Measurements from ENCODE around the gene SLC25A15.

The SLC25A15 gene

DNA sequence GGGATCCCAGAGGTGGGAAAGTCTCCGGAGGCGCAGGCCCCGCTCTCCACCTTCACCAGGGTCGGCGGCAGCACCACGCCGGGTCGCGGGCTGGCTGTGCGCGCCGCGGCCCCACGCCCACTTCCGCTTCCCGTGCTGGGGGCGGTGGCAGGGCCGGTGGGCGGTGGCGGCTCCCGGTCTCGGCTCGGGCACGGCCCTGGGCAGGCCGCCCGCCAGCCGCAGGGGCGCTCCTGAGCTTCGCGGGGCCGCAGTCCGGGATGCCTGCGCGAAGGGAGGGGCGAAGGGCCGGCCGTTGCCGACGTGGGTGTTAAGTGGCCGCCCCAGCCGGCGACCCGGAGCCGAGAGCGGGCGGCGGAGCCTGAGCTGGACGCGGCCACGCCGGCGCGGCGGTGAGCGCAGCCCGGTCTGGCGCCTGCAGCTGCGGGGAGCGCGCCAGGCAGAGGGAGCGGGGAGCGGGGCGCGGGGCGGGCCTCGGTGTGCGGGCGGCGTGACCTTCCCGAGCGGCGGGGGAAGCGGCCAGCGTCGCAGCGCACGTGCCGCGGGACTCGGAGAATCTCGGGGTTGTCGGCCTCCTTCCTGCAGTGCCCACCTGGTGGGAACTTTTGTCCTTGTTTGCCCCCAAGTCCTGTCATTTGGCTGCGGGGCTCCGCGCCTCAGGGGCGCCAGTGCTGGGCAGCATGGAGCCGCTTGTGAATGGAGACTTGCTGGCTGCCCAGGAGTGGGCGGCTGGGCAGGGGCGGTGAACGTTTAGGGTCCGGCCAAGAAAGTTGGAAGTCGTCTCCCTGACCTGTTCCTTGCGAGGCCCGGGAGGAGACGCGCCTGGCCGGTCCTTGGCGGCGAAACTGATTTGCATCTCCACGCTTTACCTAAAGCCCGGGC is at the start of gene SLC25A15:
SLC25A15 (plus strand) TSS at position 337 of the 879 bp plus-strand sequence. CDS start 3,616 bp downstream, outside the sequence.
- DNase-seq (ENCODE audit: extremely low spot score): peak; percentile 75
- ChIA-PET POLR2A (interaction anchor here (1.0 to 2.7 kb wide), 5 partner anchors 10 to 271 kb away, joined by 3 to 9 read pairs (median 5); partner anchors contain the start of gene WBP4), CTCF (interaction anchor here (0.7 to 1.3 kb wide), 2 partner anchors 234 to 847 kb away, joined by 3 read pairs; no protein-coding TSS in a partner anchor)
- TF ChIP-seq ARNT (IDR thresholded peaks at IDR 0.05): 0 out of 2 replicates have a peak, but pooled peaks have one; percentile 12
- TF ChIP-seq ELF4 (IDR thresholded peaks at IDR 0.05): no peak
- TF ChIP-seq FOXA1 (IDR thresholded peaks at IDR 0.05): no peak
- peak; percentile 62 for TF ChIP-seq L3MBTL2 (conservative IDR thresholded peaks at IDR 0.05)
- TF ChIP-seq TARDBP (IDR thresholded peaks at IDR 0.05): no peak
- TF ChIP-seq FOXM1 (IDR thresholded peaks at IDR 0.05; ENCODE audit: borderline replicate concordance): no peak
- TF ChIP-seq NFRKB (IDR thresholded peaks at IDR 0.05): no peak
- no peak for TF ChIP-seq LEF1 (IDR thresholded peaks at IDR 0.05; ENCODE audit: borderline replicate concordance)

- DNase-seq (ENCODE audit: extremely low spot score): no peak
- ChIA-PET CTCF (no interaction called here), POLR2A (no interaction called here)
- TF ChIP-seq TARDBP (IDR thresholded peaks at IDR 0.05): no peak
- TF ChIP-seq SUZ12 (IDR thresholded peaks at IDR 0.05): no peak
- TF ChIP-seq FOXK2 (IDR thresholded peaks at IDR 0.05): no peak
- TF ChIP-seq SP1 (IDR thresholded peaks at IDR 0.05): no peak
- no peak for TF ChIP-seq LEF1 (IDR thresholded peaks at IDR 0.05; ENCODE audit: borderline replicate concordance)
- TF ChIP-seq NFRKB (IDR thresholded peaks at IDR 0.05): no peak
- TF ChIP-seq CTBP1 (IDR thresholded peaks at IDR 0.05; ENCODE audit: borderline replicate concordance): no peak
- TF ChIP-seq L3MBTL2 (conservative IDR thresholded peaks at IDR 0.05): no peak
- TF ChIP-seq ARNT (IDR thresholded peaks at IDR 0.05): no peak
- no peak for TF ChIP-seq ELF4 (IDR thresholded peaks at IDR 0.05)
- TF ChIP-seq, protein P1, sequence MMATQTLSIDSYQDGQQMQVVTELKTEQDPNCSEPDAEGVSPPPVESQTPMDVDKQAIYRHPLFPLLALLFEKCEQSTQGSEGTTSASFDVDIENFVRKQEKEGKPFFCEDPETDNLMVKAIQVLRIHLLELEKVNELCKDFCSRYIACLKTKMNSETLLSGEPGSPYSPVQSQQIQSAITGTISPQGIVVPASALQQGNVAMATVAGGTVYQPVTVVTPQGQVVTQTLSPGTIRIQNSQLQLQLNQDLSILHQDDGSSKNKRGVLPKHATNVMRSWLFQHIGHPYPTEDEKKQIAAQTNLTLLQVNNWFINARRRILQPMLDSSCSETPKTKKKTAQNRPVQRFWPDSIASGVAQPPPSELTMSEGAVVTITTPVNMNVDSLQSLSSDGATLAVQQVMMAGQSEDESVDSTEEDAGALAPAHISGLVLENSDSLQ (IDR thresholded peaks at IDR 0.05): no peak
Observed at GRCh38 chr13:40749327-40749726, 40.1 kb upstream of the SLC25A15 start.

DNA sequence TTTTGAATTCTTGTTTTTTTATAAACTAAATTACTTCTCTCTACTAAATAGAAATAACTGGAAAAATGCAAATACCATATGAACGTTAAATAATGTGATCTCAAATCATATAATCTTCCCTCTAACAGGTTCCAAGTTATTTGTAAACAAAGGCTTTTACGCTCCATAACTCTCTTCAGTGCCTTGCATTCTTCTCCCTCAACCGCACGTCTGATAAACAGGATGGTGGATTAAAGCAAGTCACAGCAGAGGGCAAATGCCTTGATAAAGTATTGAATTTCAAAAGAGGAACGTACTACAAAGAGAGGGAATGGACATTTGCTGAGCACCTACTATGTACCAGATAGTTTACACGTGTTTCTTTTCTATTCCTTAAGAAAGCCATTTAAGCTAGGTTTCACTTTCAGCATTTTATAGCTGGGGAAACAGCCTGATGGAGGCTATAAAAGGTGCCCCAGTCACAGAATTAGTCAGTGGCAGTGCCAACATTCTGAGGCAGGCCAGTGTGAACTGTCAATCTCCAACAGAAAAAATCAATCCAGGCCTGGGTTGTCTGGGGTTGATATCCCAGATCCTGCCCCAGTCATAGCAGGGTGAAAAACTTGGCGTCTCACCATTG is 34.2 kb upstream of the SLC25A15 start:
- DNase-seq (ENCODE audit: extremely low spot score): no peak
- TF ChIP-seq HDGF (IDR thresholded peaks at IDR 0.05; ENCODE audit: borderline replicate concordance): no peak
- no peak for TF ChIP-seq SUZ12 (IDR thresholded peaks at IDR 0.05)
- no peak for TF ChIP-seq FOXA1 (IDR thresholded peaks at IDR 0.05)
- TF ChIP-seq, protein P1 (IDR thresholded peaks at IDR 0.05): no peak
- no peak for TF ChIP-seq ARNT (IDR thresholded peaks at IDR 0.05)
- no peak for TF ChIP-seq SP1 (IDR thresholded peaks at IDR 0.05)
- no peak for TF ChIP-seq NFRKB (IDR thresholded peaks at IDR 0.05)
- ChIA-PET CTCF (no interaction called here), POLR2A (no interaction called here)

DNA sequence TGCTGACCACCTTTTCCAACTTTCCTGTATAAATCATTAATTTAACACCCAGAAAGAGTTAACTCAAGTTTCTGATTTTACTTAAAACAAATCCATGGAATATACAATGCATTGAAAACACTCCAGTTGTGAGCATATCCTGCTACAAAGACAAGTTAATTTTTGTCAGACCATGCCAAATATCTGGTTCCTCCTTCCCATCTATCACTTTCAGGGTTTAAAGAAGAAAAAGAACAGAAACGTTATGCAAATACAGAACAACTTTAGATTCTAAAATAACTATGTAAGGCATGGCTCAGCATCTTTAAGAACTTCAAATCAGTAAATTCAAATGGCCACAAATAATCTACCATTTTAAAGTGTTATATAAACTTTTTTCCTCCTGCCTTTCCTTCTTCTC is 33.4 kb upstream of the SLC25A15 start:
- DNase-seq (ENCODE audit: extremely low spot score): no peak
- POLR2A ChIA-PET: no interaction called here
- CTCF ChIA-PET: no interaction called here
- TF ChIP-seq TARDBP (IDR thresholded peaks at IDR 0.05): no peak
- TF ChIP-seq ARNT (IDR thresholded peaks at IDR 0.05): no peak
- TF ChIP-seq NFRKB (IDR thresholded peaks at IDR 0.05): no peak
- TF ChIP-seq SP1 (IDR thresholded peaks at IDR 0.05): no peak
- TF ChIP-seq SUZ12 (IDR thresholded peaks at IDR 0.05): no peak
- no peak for TF ChIP-seq LEF1 (IDR thresholded peaks at IDR 0.05; ENCODE audit: borderline replicate concordance)
- TF ChIP-seq FOXM1 (IDR thresholded peaks at IDR 0.05; ENCODE audit: borderline replicate concordance): no peak
- TF ChIP-seq FOXK2 (IDR thresholded peaks at IDR 0.05): no peak

DNA sequence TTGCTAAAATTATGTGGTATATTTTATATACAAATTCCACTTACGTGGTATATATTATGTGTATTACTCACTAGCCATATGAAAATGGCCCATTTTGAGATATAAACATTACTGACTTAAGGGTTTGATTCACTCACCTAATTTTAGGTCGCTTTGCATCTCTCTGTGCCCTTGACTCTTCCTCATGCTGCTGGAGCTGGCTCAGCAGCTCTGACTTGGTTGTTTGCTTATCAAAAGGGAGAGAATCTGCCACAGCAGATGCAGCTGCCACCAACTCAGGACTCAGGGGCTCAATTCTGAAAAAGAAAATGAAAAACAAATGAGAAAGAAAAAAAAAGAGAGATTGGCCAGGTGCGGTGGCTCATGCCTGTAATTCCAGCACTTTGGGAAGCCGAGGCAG is 30.6 kb upstream of the SLC25A15 start:
- ChIA-PET CTCF (no interaction called here), POLR2A (no interaction called here)
- DNase-seq (ENCODE audit: extremely low spot score): no peak
- TF ChIP-seq FOXM1 (IDR thresholded peaks at IDR 0.05; ENCODE audit: borderline replicate concordance): no peak

GRCh38 chr13:40762849-40763248 is 26.6 kb upstream of the SLC25A15 start:
- POLR2A ChIA-PET: no interaction called here
- no peak for DNase-seq (ENCODE audit: extremely low spot score)

More at GRCh38 chr13:40762849-40763248, 26.6 kb upstream of the SLC25A15 start:
- TF ChIP-seq, protein P1 (IDR thresholded peaks at IDR 0.05): no peak
- TF ChIP-seq CTBP1 (IDR thresholded peaks at IDR 0.05; ENCODE audit: borderline replicate concordance) (no peak), ELF4 (IDR thresholded peaks at IDR 0.05) (no peak), TARDBP (IDR thresholded peaks at IDR 0.05) (no peak), LEF1 (IDR thresholded peaks at IDR 0.05; ENCODE audit: borderline replicate concordance) (no peak), HDGF (IDR thresholded peaks at IDR 0.05; ENCODE audit: borderline replicate concordance) (no peak), SP1 (IDR thresholded peaks at IDR 0.05) (no peak), SUZ12 (IDR thresholded peaks at IDR 0.05) (no peak), BHLHE40 (IDR thresholded peaks at IDR 0.05; ENCODE audit: borderline replicate concordance) (no peak), L3MBTL2 (conservative IDR thresholded peaks at IDR 0.05) (no peak), FOXA1 (IDR thresholded peaks at IDR 0.05) (no peak), FOXK2 (IDR thresholded peaks at IDR 0.05) (no peak), NFRKB (IDR thresholded peaks at IDR 0.05) (no peak), ZNF384 (IDR thresholded peaks at IDR 0.05) (no peak), ARNT (IDR thresholded peaks at IDR 0.05) (no peak), FOXM1 (IDR thresholded peaks at IDR 0.05; ENCODE audit: borderline replicate concordance) (no peak)
- CTCF ChIA-PET: no interaction called here

Measured in HEK293T (cell line).